HEK293 (cell line): Measurements from ENCODE around the gene HAUS2.

Experiments used
- BCL11A ChIP-seq: fragments of 450-650 bp; formaldehyde crosslinking; IDR thresholded peaks from 2 replicates; pipeline ENCODE4 v1.5.1; 2016; ENCODE audit warnings: low read depth, missing biosample characterization, missing genetic modification characterization
- CTCF ChIP-seq: fragments of 450-650 bp; formaldehyde crosslinking; IDR thresholded peaks from 2 replicates; pipeline ENCODE4 v1.5.1; 2016; ENCODE audit warnings: missing biosample characterization, missing genetic modification characterization
- SCRT2 ChIP-seq: fragments of 450-650 bp; formaldehyde crosslinking; IDR thresholded peaks from 2 replicates; pipeline ENCODE4 v1.5.1; 2016; ENCODE audit warnings: missing biosample characterization, missing genetic modification characterization
- ZBTB11 ChIP-seq: fragments of 450-650 bp; formaldehyde crosslinking; conservative IDR thresholded peaks from 2 replicates; pipeline ENCODE4 v1.5.1; 2016; ENCODE audit warnings: low read depth, missing biosample characterization, missing genetic modification characterization
- ZBTB6 ChIP-seq: fragments of 450-650 bp; formaldehyde crosslinking; IDR thresholded peaks from 2 replicates; pipeline ENCODE4 v1.5.1; 2017; ENCODE audit warnings: missing biosample characterization, missing genetic modification characterization
- ZNF221 ChIP-seq: fragments of 450-650 bp; formaldehyde crosslinking; IDR thresholded peaks from 2 replicates; pipeline ENCODE4 v1.5.1; 2017; ENCODE audit warnings: missing biosample characterization, missing genetic modification characterization, borderline replicate concordance
- ZNF24 ChIP-seq: fragments of 450-650 bp; formaldehyde crosslinking; IDR thresholded peaks from 2 replicates; pipeline ENCODE4 v1.5.1; 2016; ENCODE audit warnings: missing biosample characterization, missing genetic modification characterization
- ZNF341 ChIP-seq: fragments of 450-650 bp; formaldehyde crosslinking; IDR thresholded peaks from 2 replicates; pipeline ENCODE4; 2016; ENCODE audit warnings: low read depth, missing biosample characterization, missing genetic modification characterization
- ZNF366 ChIP-seq: fragments of 450-650 bp; formaldehyde crosslinking; conservative IDR thresholded peaks from 2 replicates; pipeline ENCODE4 v1.5.1; 2016; ENCODE audit warnings: missing biosample characterization, missing genetic modification characterization
- ZNF473 ChIP-seq: fragments of 450-650 bp; formaldehyde crosslinking; IDR thresholded peaks from 2 replicates; pipeline ENCODE4 v1.5.1; 2017; ENCODE audit warnings: missing biosample characterization, missing genetic modification characterization
- ZNF510 ChIP-seq: fragments of 450-650 bp; formaldehyde crosslinking; IDR thresholded peaks from 2 replicates; pipeline ENCODE4 v1.5.1; 2018; ENCODE audit warnings: mild to moderate bottlenecking, missing genetic modification characterization, missing biosample characterization; ENCODE audit not compliant: insufficient replicate concordance
- ZNF530 ChIP-seq: fragments of 450-650 bp; formaldehyde crosslinking; IDR thresholded peaks from 2 replicates; pipeline ENCODE4 v1.5.1; 2016; ENCODE audit warnings: low read depth, missing biosample characterization, missing genetic modification characterization
- ZNF548 ChIP-seq: fragments of 450-650 bp; formaldehyde crosslinking; IDR thresholded peaks from 2 replicates; pipeline ENCODE4 v1.5.1; 2016; ENCODE audit warnings: missing biosample characterization, missing genetic modification characterization

GRCh38 chr15:42578984-42579537 lies 30.4 kb downstream of the HAUS2 start:
- TF ChIP-seq ZNF530 (tag by site-specific recombination) = no peak
- no peak for TF ChIP-seq CTCF (tag by site-specific recombination)
- no peak for TF ChIP-seq ZNF366 (tag by site-specific recombination)
- no peak for TF ChIP-seq ZNF341 (tag by site-specific recombination)
- no peak for TF ChIP-seq ZNF510 (tag by site-specific recombination)
- no peak for TF ChIP-seq ZNF473 (tag by site-specific recombination)
- TF ChIP-seq SCRT2 (tag by site-specific recombination) = no peak
- no peak for TF ChIP-seq ZNF24 (tag by site-specific recombination)
- TF ChIP-seq ZNF221 (tag by site-specific recombination) = no peak
- TF ChIP-seq ZNF548 (tag by site-specific recombination) = no peak
- no peak for TF ChIP-seq ZBTB6
- TF ChIP-seq BCL11A (tag by site-specific recombination) = no peak
- TF ChIP-seq ZBTB11 (tag by site-specific recombination) = no peak
